WTC11 (cell line): ENCODE data around the gene KAZN.

Experiments
- CREM ChIP-seq: sonication (generic); formaldehyde crosslinking; IDR thresholded peaks from 2 replicates; pipeline ENCODE4 v1.8.1; 2022; ENCODE audit warnings: mild to moderate bottlenecking, missing genetic modification reagents, moderate library complexity
- CTCF ChIP-seq: fragments of 200-600 bp; IDR thresholded peaks from 2 replicates; pipeline ENCODE4 v1.8.0; 2022; ENCODE audit warnings: antibody characterized with exemption
- E2F1 ChIP-seq: sonication (generic); formaldehyde crosslinking; IDR thresholded peaks from 2 replicates; pipeline ENCODE4 v1.8.0; 2022; ENCODE audit warnings: mild to moderate bottlenecking, missing genetic modification reagents
- E2F4 ChIP-seq: sonication (generic); formaldehyde crosslinking; IDR thresholded peaks from 2 replicates; pipeline ENCODE4 v1.8.1; 2022; ENCODE audit warnings: low read depth, mild to moderate bottlenecking, moderate library complexity, missing genetic modification reagents, borderline replicate concordance
- ESRRA ChIP-seq: sonication (generic); formaldehyde crosslinking; IDR thresholded peaks from 2 replicates; pipeline ENCODE4 v1.8.1; 2022; ENCODE audit warnings: mild to moderate bottlenecking, missing genetic modification reagents, borderline replicate concordance
- ETV6 ChIP-seq: sonication (generic); formaldehyde crosslinking; IDR thresholded peaks from 2 replicates; pipeline ENCODE4 v1.8.1; 2022; ENCODE audit warnings: mild to moderate bottlenecking, missing genetic modification reagents
- FOXJ3 ChIP-seq: sonication (generic); formaldehyde crosslinking; IDR thresholded peaks from 2 replicates; pipeline ENCODE4 v1.9.0; 2021; ENCODE audit warnings: missing genetic modification reagents, mild to moderate bottlenecking, borderline replicate concordance
- PREB ChIP-seq: sonication (generic); formaldehyde crosslinking; IDR thresholded peaks from 2 replicates; pipeline ENCODE4 v1.8.1; 2022; ENCODE audit warnings: mild to moderate bottlenecking, missing genetic modification reagents, moderate library complexity, borderline replicate concordance
- STAT6 ChIP-seq: sonication (generic); formaldehyde crosslinking; conservative IDR thresholded peaks from 2 replicates; pipeline ENCODE4 v1.8.1; 2023; ENCODE audit warnings: mild to moderate bottlenecking, low read depth, missing genetic modification reagents, moderate library complexity
- TEAD4 ChIP-seq: sonication (generic); formaldehyde crosslinking; IDR thresholded peaks from 2 replicates; pipeline ENCODE4 v1.8.0; 2022; ENCODE audit warnings: mild to moderate bottlenecking, missing genetic modification reagents
- ZNF263 ChIP-seq: sonication (generic); formaldehyde crosslinking; IDR thresholded peaks from 2 replicates; pipeline ENCODE4 v1.8.1; 2022; ENCODE audit warnings: low read depth, mild to moderate bottlenecking, moderate library complexity, missing genetic modification reagents

GRCh38 chr1:14855268-14855667 lies 256.8 kb downstream of the KAZN start:
- TF ChIP-seq E2F4 (CRISPR knock-in tag), result no peak
- TF ChIP-seq CTCF, result no peak
- TF ChIP-seq PREB (CRISPR knock-in tag), result no peak
- TF ChIP-seq ETV6, result no peak
- no peak for TF ChIP-seq TEAD4 (CRISPR knock-in tag)
- TF ChIP-seq FOXJ3 (CRISPR knock-in tag), result no peak
- no peak for TF ChIP-seq STAT6 (CRISPR knock-in tag)
- no peak for TF ChIP-seq ZNF263 (CRISPR knock-in tag)
- TF ChIP-seq CREM, result no peak
- no peak for TF ChIP-seq E2F1 (CRISPR knock-in tag)
- TF ChIP-seq ESRRA (CRISPR knock-in tag), result no peak
